MCF 10A (cell line): ENCODE results near the gene SLC5A3. TPM values are rescaled to one million over a fixed set of nuclear protein-coding genes. Genes with fewer than 3 reads are reported as not detected.

Experiments
- BruUV-seq: library from RNA; stranded (reverse); fragments of 400-500 nt; replicated peaks from 2 replicates; lab custom pipeline; 2021; lab: Mats Ljungman, UMichigan
- CTCF ChIA-PET: fragments of 300-600 bp; sonication (Branson Sonifier 250); formaldehyde crosslinking; extraction: SDS; loops from one replicate; lab custom pipeline; 2021; ENCODE audit warnings: antibody characterized with exemption, inconsistent platforms; lab: Yijun Ruan, JAX
- POLR2A ChIA-PET: fragments of 300-600, 350-650 bp; sonication (Branson Sonifier 250); formaldehyde crosslinking; extraction: SDS; loops from one replicate; lab custom pipeline; 2020; ENCODE audit warnings: antibody characterized with exemption, inconsistent platforms; lab: Yijun Ruan, JAX
- DNase-seq: peaks from one replicate; pipeline ENCODE4 v3.0.0-alpha.2; 2018; ENCODE audit not compliant: unreplicated experiment
- H3K27ac Mint-ChIP-seq: one replicate; pipeline ENCODE4 v1.8.0; 2022; ENCODE audit warnings: mild to moderate bottlenecking, low read depth, mixed read lengths; ENCODE audit not compliant: unreplicated experiment
- H3K27me3 Mint-ChIP-seq: one replicate; pipeline ENCODE4 v1.8.0; 2022; ENCODE audit warnings: mixed read lengths; ENCODE audit not compliant: insufficient read depth, unreplicated experiment
- H3K36me3 Mint-ChIP-seq: one replicate; pipeline ENCODE4 v1.8.0; 2022; ENCODE audit warnings: mild to moderate bottlenecking, moderate library complexity, mixed read lengths; ENCODE audit not compliant: insufficient read depth, unreplicated experiment
- H3K4me1 Mint-ChIP-seq: one replicate; pipeline ENCODE4 v1.8.0; 2022; ENCODE audit warnings: mixed read lengths; ENCODE audit not compliant: insufficient read depth, unreplicated experiment
- H3K4me3 Mint-ChIP-seq: one replicate; pipeline ENCODE4 v1.8.0; 2022; ENCODE audit warnings: mild to moderate bottlenecking, moderate library complexity, mixed read lengths; ENCODE audit not compliant: unreplicated experiment
- H3K9me3 Mint-ChIP-seq: one replicate; pipeline ENCODE4 v1.8.0; 2022; ENCODE audit warnings: mixed read lengths; ENCODE audit not compliant: unreplicated experiment
- intact Hi-C: fragments of 100-400 bp; cut with micrococcal nuclease; formaldehyde crosslinking; loops from 2 replicates; pipeline ENCODE4 v1.14.1; 2022
- total RNA-seq: library from RNA; stranded (reverse); gene quantifications from 2 replicates; pipeline ENCODE4 v1.2.3, GENCODE V29; 2022
- TF ChIP-seq, protein P1 (sequence below): fragments of 200-600 bp; IDR thresholded peaks from one replicate; pipeline ENCODE4 v1.8.0; 2022; ENCODE audit warnings: antibody characterized with exemption, mild to moderate bottlenecking; ENCODE audit not compliant: unreplicated experiment

Gene SLC5A3
- total RNA-seq, 1 experiment from 2014 or later: 8.5 TPM

DNA sequence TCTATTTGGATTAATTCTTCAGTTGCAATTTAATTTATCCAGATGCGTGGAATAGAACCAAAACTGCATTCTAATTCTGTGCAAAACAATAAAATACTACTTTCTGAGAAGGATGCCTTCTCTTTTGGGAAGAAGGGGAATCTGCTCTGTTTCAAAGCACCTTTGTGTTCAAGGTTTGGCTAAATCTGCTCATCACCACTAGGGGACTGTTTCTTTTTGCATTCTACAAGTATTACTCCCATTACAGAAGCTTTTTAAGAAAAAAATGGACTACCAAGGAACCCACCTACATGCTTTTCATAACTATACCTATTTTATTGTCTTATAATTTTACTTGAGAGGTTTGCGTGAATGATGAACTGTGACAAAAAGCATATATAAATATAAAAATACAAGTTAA is 18.2 kb downstream of the SLC5A3 start:
- POLR2A ChIA-PET: interaction anchor here (0.8 to 5.6 kb wide), 3 partner anchors 12 to 233 kb away, joined by 3 to 43 read pairs (median 4); partner anchors contain the start of genes MRPS6 and SLC5A3

GRCh38 chr21:34092262-34092921 is 19.0 kb downstream of the SLC5A3 start:
- Mint-ChIP-seq H3K4me3 (no peak overlapping the region), H3K36me3 (peaks cover 26% of the 10 kb centered on the region), H3K9me3 (no peaks in the 10 kb centered on the region), H3K27me3 (no peaks in the 10 kb centered on the region), H3K4me1 (no peaks in the 10 kb centered on the region), H3K27ac (no peak overlapping the region)
- ChIA-PET POLR2A (interaction anchor here (1.1 to 5.6 kb wide), 3 partner anchors 12 to 17 kb away, joined by 3 to 43 read pairs (median 4); partner anchors contain the start of genes MRPS6 and SLC5A3), CTCF (interaction anchor here (0.6 to 1.4 kb wide), 8 partner anchors 12 to 430 kb away, joined by 3 to 6 read pairs (median 4); no protein-coding TSS in a partner anchor)
- BruUV-seq: no TSS peak
- DNase-seq: no peak
- TF ChIP-seq, protein P1, sequence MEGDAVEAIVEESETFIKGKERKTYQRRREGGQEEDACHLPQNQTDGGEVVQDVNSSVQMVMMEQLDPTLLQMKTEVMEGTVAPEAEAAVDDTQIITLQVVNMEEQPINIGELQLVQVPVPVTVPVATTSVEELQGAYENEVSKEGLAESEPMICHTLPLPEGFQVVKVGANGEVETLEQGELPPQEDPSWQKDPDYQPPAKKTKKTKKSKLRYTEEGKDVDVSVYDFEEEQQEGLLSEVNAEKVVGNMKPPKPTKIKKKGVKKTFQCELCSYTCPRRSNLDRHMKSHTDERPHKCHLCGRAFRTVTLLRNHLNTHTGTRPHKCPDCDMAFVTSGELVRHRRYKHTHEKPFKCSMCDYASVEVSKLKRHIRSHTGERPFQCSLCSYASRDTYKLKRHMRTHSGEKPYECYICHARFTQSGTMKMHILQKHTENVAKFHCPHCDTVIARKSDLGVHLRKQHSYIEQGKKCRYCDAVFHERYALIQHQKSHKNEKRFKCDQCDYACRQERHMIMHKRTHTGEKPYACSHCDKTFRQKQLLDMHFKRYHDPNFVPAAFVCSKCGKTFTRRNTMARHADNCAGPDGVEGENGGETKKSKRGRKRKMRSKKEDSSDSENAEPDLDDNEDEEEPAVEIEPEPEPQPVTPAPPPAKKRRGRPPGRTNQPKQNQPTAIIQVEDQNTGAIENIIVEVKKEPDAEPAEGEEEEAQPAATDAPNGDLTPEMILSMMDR: no peak
- intact Hi-C loops: no loop called here

More for the DNA sequence above, 18.2 kb downstream of the SLC5A3 start:
- no peak for DNase-seq
- Mint-ChIP-seq H3K4me1 (no peaks in the 10 kb centered on the region), H3K27ac (no peak overlapping the region), H3K9me3 (no peaks in the 10 kb centered on the region), H3K36me3 (peaks cover 20% of the 10 kb centered on the region), H3K4me3 (no peak overlapping the region), H3K27me3 (no peaks in the 10 kb centered on the region)
- BruUV-seq: no TSS peak
- intact Hi-C loops: no loop called here
- TF ChIP-seq, protein P1: peak; percentile 36
- CTCF ChIA-PET: interaction anchor here (0.7 to 1.2 kb wide), 5 partner anchors 18 to 276 kb away, joined by 3 to 4 read pairs (median 3); no protein-coding TSS in a partner anchor

DNA sequence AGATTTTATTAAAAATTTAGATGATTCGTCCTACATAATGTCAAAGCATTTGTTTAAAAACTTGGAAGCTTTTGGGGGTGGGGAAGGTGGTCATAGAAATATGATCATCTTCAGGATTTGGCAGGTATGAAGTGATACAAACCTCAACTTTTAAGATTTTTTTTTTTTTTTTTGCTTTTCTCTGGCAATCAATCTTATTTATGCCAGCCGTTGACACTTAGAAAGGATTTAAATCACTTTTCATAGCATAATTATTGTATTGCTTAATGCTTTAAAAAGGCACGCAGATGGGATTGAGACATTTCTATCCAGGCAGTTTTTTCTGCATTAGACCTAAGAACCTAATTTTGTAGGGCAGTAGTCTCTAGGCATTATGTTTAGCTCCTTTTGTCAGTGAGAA is 19.7 kb downstream of the SLC5A3 start:
- TF ChIP-seq, protein P1: no peak
- no peak overlapping the region for H3K27ac Mint-ChIP-seq
- no peaks in the 10 kb centered on the region for H3K4me1 Mint-ChIP-seq
- no TSS peak for BruUV-seq
- no peaks in the 10 kb centered on the region for H3K27me3 Mint-ChIP-seq
- ChIA-PET POLR2A (interaction anchor here (1.1 to 5.6 kb wide), 2 partner anchors 13 to 18 kb away, joined by 4 to 43 read pairs; partner anchors contain the start of genes MRPS6 and SLC5A3), CTCF (interaction anchor here (0.8 to 1.4 kb wide), 4 partner anchors 11 to 431 kb away, joined by 4 to 6 read pairs (median 4); no protein-coding TSS in a partner anchor)
- H3K4me3 Mint-ChIP-seq: no peak overlapping the region
- H3K36me3 Mint-ChIP-seq: peaks cover 26% of the 10 kb centered on the region
- no peaks in the 10 kb centered on the region for H3K9me3 Mint-ChIP-seq
- intact Hi-C loops: no loop called here
- DNase-seq: no peak

GRCh38 chr21:34094949-34095348 is 21.6 kb downstream of the SLC5A3 start:
- Mint-ChIP-seq H3K27ac (no peak overlapping the region), H3K27me3 (no peaks in the 10 kb centered on the region), H3K4me3 (no peak overlapping the region), H3K9me3 (no peaks in the 10 kb centered on the region), H3K36me3 (peaks cover 29% of the 10 kb centered on the region), H3K4me1 (no peaks in the 10 kb centered on the region)
- ChIA-PET CTCF (interaction anchor here (0.7 to 2.4 kb wide), 3 partner anchors 20 to 268 kb away, joined by 3 to 7 read pairs (median 3); no protein-coding TSS in a partner anchor), POLR2A (no interaction called here)
- TF ChIP-seq, protein P1: no peak
- BruUV-seq: no TSS peak
- intact Hi-C loops: no loop called here
- no peak for DNase-seq
